Measurements from ENCODE around the gene SH2D3C.

GRCh38 chr9:127705577-127706379, 72.7 kb downstream of the SH2D3C start:
- TF ChIP-seq CTCF (IDR thresholded peaks at IDR 0.05; ENCODE audit: low read length) (no peak), EZH2 (optimal IDR thresholded peaks at IDR 0.05; ENCODE audit: low read depth, low read length) (no peak), EZH2phosphoT487 (IDR thresholded peaks at IDR 0.05; ENCODE audit: low read length) (no peak)
